Lower leg skin (tissue), 4 donors: ENCODE results near the gene VASN. TPM values are rescaled to one million over a fixed set of nuclear protein-coding genes. Genes with fewer than 3 reads are reported as not detected.

Source experiments
- DNase-seq, 2 donors: peaks; one replicate each; pipeline ENCODE4 v3.0.0-alpha.2; 2019; ENCODE audit warnings: low spot score in 2 of 2
- H3K4me3 ChIP-seq: fragments of 200-600 bp; sonication (generic); 2 replicates; pipeline ENCODE4 v1.5.1; 2017; ENCODE audit warnings: mild to moderate bottlenecking, low read depth; ENCODE audit not compliant: poor library complexity, severe bottlenecking
- CTCF ChIP-seq, 3 donors: fragments of 450-650 bp; IDR thresholded peaks; one replicate each; pipeline ENCODE4 v1.5.1; 2016; ENCODE audit warnings: antibody characterized with exemption in 3 of 3, mild to moderate bottlenecking in 3 of 3, moderate library complexity in 2 of 3
- POLR2A ChIP-seq, 2 donors: fragments of 450-650 bp; IDR thresholded peaks; one replicate each; pipeline ENCODE4 v1.6.1; 2016 to 2017; ENCODE audit warnings: antibody characterized with exemption in 2 of 2, mild to moderate bottlenecking in 1 of 2, moderate library complexity in 1 of 2
- WGBS, 2 donors: methylation state at CpG; one replicate each; pipeline ENCODE4 v1.1.5; 2018; 5-methylcytosine and 5-hydroxymethylcytosine counted together
- intact Hi-C: fragments of 100-400 bp; cut with DNase I; formaldehyde crosslinking; loops from one replicate; pipeline ENCODE4 v1.15.0; 2023; ENCODE audit warnings: low total_unique reads
- total RNA-seq, 4 donors: library from RNA; depleted of rRNA; stranded (reverse); fragments of >200 nt; gene quantifications; one replicate each; pipeline ENCODE4 v1.1.0, GENCODE V29; 2016

VASN gene
- total RNA-seq, 4 donors from 2014 or later, result 35.6 to 52.8 (median 46.7) TPM

GRCh38 chr16:4324492-4325252 lies 47.0 kb upstream of the VASN start:
- intact Hi-C loops, result loop anchor here (5.0 kb wide), 1 partner anchor 32 kb away; no protein-coding TSS in a partner anchor
- no peak for DNase-seq
- 66 to 76% methylated on average over 16 to 17 of the region's 22 CpGs for WGBS, 2 donors
- H3K4me3 ChIP-seq, result no peak overlapping the region
- TF ChIP-seq POLR2A (IDR thresholded peaks at IDR 0.05) (no peak), CTCF (IDR thresholded peaks at IDR 0.05) (no peak)

GRCh38 chr16:4325253-4325758 lies 46.3 kb upstream of the VASN start:
- 85 to 88% methylated on average over 5 to 6 of the region's 6 CpGs for WGBS, 2 donors
- no peak for DNase-seq
- TF ChIP-seq CTCF (IDR thresholded peaks at IDR 0.05), result no peak
- no peak for TF ChIP-seq POLR2A (IDR thresholded peaks at IDR 0.05)
- no peak overlapping the region for H3K4me3 ChIP-seq
- intact Hi-C loops, result loop anchor here (5.0 kb wide), 1 partner anchor 33 kb away; no protein-coding TSS in a partner anchor

- 8 to 20% methylated on average over 1 to 24 of the region's 57 CpGs for WGBS, 2 donors
- intact Hi-C loops, result loop anchor here (5.0 kb wide), 1 partner anchor 35 kb away; no protein-coding TSS in a partner anchor
- TF ChIP-seq CTCF (IDR thresholded peaks at IDR 0.05), result no peak
- TF ChIP-seq POLR2A (IDR thresholded peaks at IDR 0.05), result no peak
Measured at GRCh38 chr16:4327386-4328045, 44.1 kb upstream of the VASN start.

GRCh38 chr16:4328046-4328781 lies 43.4 kb upstream of the VASN start:
- peak; percentile 49 to 95 for DNase-seq
- WGBS, 2 donors, result 4 to 7% methylated on average over 20 to 29 of the region's 30 CpGs
- intact Hi-C loops, result loop anchor here (5.0 kb wide), 1 partner anchor 36 kb away; no protein-coding TSS in a partner anchor
- H3K4me3 ChIP-seq, result peak overlapping the region; percentile 23
- TF ChIP-seq CTCF (IDR thresholded peaks at IDR 0.05) (no peak), POLR2A (IDR thresholded peaks at IDR 0.05) (no peak)

More at GRCh38 chr16:4327386-4328045, 44.1 kb upstream of the VASN start:
- H3K4me3 ChIP-seq, result peak overlapping the region; percentile 23
- DNase-seq, result no peak
